H4 (cell line): ENCODE data around the gene GK2. TPM values are rescaled to one million over a fixed set of nuclear protein-coding genes. Genes with fewer than 3 reads are reported as not detected.

Source experiments
- DNase-seq: peaks from one replicate; pipeline ENCODE4 v3.0.0-alpha.2; 2015; ENCODE audit warnings: low spot score
- total RNA-seq: library from RNA; depleted of rRNA; stranded (reverse); fragments of >200 nt; shearing (Covaris generic); gene quantifications from 2 replicates; pipeline ENCODE4 v1.2.3, GENCODE V29; 2014; rRNA removed

The GK2 gene
- total RNA-seq, 1 experiment from 2014 or later, result not detected

DNA sequence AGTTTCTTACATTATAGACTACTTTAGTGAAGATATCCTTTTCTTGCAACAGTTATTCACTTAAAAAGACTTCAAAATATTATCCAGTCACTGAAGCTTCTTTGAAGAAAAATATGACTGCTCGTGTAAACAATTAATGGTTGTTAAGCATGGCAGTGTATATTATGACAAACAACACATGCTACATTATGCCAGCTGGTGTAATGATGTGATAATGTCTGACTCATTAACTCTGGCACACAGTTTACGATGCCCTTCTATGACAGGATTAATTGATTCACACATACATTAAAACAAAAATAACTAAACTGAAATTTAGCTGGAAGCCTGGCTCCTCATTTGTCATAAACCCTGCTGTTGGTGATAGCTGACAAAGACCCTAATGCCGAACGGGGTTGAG is 22.4 kb downstream of the GK2 start:
- DNase-seq, result no peak

DNA sequence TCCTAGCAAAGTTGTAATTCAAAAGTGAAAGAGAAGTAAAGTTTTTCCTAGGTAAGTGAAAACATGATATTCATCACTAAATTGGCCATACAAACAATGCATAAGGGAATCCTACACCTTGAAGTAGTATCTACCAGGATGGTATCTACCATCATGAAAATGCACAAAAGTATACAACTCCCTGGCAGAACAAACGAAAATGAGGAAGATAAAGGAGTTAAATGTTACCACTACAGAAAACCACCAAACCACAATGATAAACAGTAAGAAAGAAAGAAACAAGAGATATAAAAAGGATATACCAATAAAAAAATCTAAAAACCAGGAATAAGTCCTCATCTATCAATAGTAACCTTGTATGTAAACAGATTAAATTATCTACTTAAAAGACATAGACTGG is 26.9 kb downstream of the GK2 start:
- no peak for DNase-seq

DNA sequence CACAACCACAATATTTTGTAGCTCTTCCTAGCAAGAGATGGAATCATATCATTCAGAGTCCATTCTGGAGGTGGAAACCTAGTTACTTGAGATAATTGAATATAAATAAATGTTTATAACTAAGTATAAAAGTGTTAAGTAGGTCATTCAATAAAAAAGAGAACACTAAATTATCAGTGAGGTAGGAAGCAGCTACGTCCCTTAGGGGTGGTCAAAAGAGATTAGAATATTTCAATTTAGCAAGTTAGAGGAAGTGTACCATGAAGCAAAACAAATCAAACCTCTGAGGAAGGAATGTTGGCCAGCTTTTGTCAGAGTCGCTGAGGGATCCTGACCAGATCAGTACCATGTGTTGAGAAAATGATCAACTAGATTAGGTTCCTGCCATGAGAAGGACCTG is 38.0 kb downstream of the GK2 start:
- no peak for DNase-seq

DNA sequence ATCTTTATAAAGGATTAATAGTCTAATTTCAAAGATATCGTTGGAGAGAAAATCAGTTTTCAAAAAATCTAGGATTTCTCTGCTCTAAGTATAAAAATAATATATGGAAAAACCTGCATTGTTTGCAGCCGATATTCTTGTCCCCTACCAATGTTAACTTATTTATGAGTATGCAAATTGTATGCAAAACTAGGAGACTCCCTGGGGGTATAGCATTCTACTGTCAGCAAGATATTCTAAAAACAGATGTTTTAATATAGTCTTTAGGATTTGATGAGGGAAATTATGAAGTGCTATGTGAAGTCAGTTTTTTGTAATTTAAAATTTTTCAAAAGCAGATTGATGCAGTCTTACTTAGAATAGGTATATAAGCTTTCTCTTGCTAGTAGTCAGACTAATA is 40.9 kb downstream of the GK2 start:
- no peak for DNase-seq

DNA sequence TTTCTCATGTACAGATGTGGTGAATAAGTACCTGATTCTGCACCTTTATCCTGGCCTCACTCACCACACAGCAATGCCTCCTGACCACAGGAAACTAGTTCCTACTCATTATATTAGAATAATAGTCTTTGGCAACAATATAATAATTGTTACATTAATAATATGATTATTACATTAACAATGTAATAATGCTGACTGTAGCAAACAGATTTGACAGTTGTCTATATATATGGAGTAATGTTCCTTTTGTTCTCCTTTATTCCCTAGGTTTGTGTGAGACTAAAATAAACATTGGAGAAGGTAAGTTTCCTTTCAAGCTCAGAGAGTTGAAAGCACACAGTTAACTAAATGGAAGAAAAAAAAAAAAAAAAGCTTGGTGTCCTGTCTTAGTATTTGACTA is 41.6 kb downstream of the GK2 start:
- DNase-seq, result no peak

DNA sequence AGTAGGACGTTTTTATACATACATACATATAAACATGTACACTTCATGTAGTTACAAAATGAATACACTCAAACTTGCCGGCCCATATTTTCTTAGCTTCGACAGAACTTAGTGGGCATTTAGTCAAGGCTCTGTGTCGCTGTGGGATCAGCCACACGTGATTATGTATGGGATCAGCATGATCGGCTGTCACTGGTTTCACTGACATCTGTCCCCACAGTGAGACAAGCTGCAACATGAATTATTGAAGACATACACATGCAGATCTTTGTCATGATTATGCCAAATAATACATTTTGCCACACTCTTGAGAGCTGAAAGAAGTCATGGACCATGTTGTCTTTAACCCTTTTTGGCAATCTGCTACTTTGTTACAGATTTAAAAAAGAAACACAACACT is 44.0 kb downstream of the GK2 start:
- DNase-seq, result no peak

DNA sequence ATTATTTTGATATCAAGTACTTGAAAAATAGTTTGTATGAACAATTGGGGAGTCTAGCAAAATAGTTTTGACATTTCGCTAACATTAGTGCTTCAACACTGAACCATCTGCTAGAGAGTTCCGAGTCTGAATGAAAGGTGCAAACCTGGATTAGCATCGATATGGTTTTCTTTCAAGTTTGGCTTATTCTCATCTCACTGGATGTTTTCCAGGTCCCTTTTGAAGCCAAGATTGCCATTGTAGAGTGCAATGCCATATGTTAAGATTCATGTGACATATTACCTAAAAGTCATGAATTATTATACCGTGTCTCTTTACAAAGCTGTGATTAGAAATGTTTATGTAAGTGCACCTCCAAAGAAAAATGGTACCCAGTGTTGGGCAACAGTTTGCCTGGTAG is 45.4 kb downstream of the GK2 start:
- DNase-seq, result no peak

DNA sequence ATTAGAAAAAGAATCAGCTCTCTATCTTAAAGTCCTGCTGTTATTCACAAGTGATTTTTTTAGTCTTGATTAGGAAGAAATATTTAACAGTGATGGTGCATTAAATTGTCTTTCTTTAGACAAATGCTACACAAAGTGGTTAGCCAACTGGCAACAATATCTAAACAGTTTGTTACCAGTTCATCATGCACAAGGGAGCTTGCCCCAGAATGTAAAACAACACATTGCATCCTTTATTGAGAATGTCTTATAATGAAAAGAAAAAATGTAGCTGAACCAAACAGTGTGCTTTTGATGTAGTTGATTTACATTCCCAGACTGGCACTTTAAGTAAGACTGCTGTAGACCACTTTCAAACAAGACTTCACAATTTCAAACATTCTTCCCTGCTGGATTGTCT is 48.0 kb downstream of the GK2 start:
- DNase-seq, result no peak

DNA sequence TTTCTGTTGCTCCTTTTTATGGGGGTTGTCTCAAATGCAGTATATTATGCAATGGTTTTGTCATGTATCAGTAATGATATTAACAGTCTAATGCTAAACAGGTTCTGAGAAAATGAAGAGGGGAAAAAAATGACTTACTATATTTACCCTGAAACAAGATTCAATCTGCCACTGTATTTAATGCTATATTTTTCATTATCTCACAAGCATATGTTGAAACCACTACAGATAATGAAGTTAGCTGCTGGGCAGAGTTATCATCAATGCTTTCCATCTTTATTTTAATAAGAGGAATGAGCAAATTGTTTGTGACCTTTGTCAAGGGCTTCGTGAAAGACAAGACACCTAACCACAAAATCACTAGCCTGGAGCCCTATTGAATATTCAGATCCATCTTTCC is 49.6 kb downstream of the GK2 start:
- no peak for DNase-seq

DNA sequence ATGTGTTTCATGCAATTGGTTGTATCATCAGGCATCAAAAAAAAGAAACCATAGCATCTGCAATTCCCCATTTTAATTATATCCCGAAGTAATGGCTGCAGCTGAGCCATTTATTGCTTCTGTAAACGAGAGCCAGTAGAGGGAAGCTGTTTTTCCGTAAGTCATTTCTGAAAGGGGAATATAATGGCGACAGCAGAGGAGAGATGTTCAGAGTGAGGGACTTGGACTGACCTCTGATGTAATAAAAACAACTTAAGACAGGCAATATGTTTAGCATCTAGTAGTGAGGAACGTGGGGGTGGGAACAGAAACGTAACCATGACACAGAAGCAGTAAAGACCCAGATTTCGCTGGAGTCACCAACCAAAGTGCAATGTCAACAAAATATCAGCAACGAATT is 50.7 kb downstream of the GK2 start:
- no peak for DNase-seq

Other genes with a start within 250 kb of the GK2 start
- gene NAA11, start 82.2 kb downstream of the GK2 start, total RNA-seq, result 7.1 and 11.0 TPM in 2 replicates